Measurements from ENCODE around the gene MED12L. TPM values are rescaled to one million over a fixed set of nuclear protein-coding genes. Genes with fewer than 3 reads are reported as not detected.
A peak's percentile ranks its signal among the peaks of the same experiment; 100 is the strongest.

The MED12L gene
- total RNA-seq, 1 experiment from 2014 or later, result 6.4 TPM

GRCh38 chr3:151305060-151305774, 219.8 kb downstream of the MED12L start:
- no TSS peak for BruUV-seq (replicated peaks)
- peak overlapping the region; percentile 72 for H3K4me2 ChIP-seq (ENCODE audit: low read length)
- peaks cover 26 to 62% of the 10 kb centered on the region in 2 experiments for H3K4me1 ChIP-seq (ENCODE audit: control insufficient read depth in 1 of 2, insufficient read depth in 2 of 2, low read length in 2 of 2)
- H4K20me1 ChIP-seq (ENCODE audit: insufficient read depth), result no peaks in the 10 kb centered on the region
- DNase-seq (ENCODE audit: low read depth, low spot score) (peak; percentile 96), ATAC-seq (peak; percentile 96)
- H3K4me3 ChIP-seq (replicated peaks in 1 of 2; ENCODE audit: low read depth in 1 of 2, low read length in 2 of 2), result peak overlapping the region; percentile 6 to 39; a peak in 3 of 4 replicates
- ChIA-PET CTCF (interaction anchor here (0.8 to 2.1 kb wide), 5 partner anchors 22 to 614 kb away, joined by 3 to 10 read pairs (median 6); no protein-coding TSS in a partner anchor), POLR2A (interaction anchor here (0.5 to 1.6 kb wide), 3 partner anchors 9 to 675 kb away, joined by 3 to 9 read pairs (median 4); partner anchors contain the start of gene GPR87), RAD21 (ENCODE audit: low non-redundant PET in 1 of 2, low total read pairs in 2 of 2, uncharacterized antibody in 2 of 2, unreplicated experiment in 2 of 2) (no interaction called here)
- H3K79me2 ChIP-seq (ENCODE audit: insufficient read depth, low read length), result no peaks in the 10 kb centered on the region
- H3K27ac ChIP-seq (ENCODE audit: low read depth, low read length), result peak overlapping the region; percentile 75
- peak overlapping the region; percentile 50 for H3K9ac ChIP-seq (ENCODE audit: low read length)
- H3K27me3 ChIP-seq (ENCODE audit: insufficient read depth, low read length), result no peaks in the 10 kb centered on the region
- no peaks in the 10 kb centered on the region for H3K9me3 ChIP-seq (ENCODE audit: control insufficient read depth in 1 of 2, insufficient read depth in 1 of 2, low read depth in 1 of 2, low read length in 2 of 2)
- H3K9me2 ChIP-seq (ENCODE audit: insufficient read depth), result no peaks in the 10 kb centered on the region
- no peaks in the 10 kb centered on the region for H3K36me3 ChIP-seq (ENCODE audit: control insufficient read depth in 1 of 2, insufficient read depth in 2 of 2, low read length in 2 of 2)
- intact Hi-C loops (cut with micrococcal nuclease), result loop anchor here (1.0 kb wide), 2 partner anchors 11 to 22 kb away; partner anchors contain the start of gene GPR87
- H2AFZ ChIP-seq (ENCODE audit: low read depth, low read length, poor library complexity, severe bottlenecking), result no peak overlapping the region
- TF ChIP-seq RAD21 (IDR thresholded peaks at IDR 0.05; ENCODE audit: low read depth), result peak; percentile 61
- TF ChIP-seq POLR2A (IDR thresholded peaks at IDR 0.05; ENCODE audit: borderline replicate concordance, extremely low read depth, insufficient read depth, insufficient read length), result no peak
- TF ChIP-seq, protein P1, sequence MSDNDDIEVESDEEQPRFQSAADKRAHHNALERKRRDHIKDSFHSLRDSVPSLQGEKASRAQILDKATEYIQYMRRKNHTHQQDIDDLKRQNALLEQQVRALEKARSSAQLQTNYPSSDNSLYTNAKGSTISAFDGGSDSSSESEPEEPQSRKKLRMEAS (IDR thresholded peaks at IDR 0.05), result peak; percentile 67
- TF ChIP-seq EZH2phosphoT487 (IDR thresholded peaks at IDR 0.05; ENCODE audit: borderline replicate concordance), result no peak
- TF ChIP-seq CBX3 (IDR thresholded peaks at IDR 0.05; ENCODE audit: low read depth), result peak; percentile 95
- peak; percentile 88 for TF ChIP-seq FOSL1 (IDR thresholded peaks at IDR 0.05; ENCODE audit: low read depth)
- TF ChIP-seq TCF7L2 (IDR thresholded peaks at IDR 0.05; ENCODE audit: borderline replicate concordance, extremely low read depth, insufficient read depth, insufficient read length), result no peak
- no peak for TF ChIP-seq ZNF274 (IDR thresholded peaks at IDR 0.05; ENCODE audit: low read depth, low read length)
- peak; percentile 95 for TF ChIP-seq JUND (IDR thresholded peaks at IDR 0.05)
- no peak for TF ChIP-seq REST (IDR thresholded peaks at IDR 0.05; ENCODE audit: low read depth)
- TF ChIP-seq ELF1 (IDR thresholded peaks at IDR 0.05; ENCODE audit: borderline replicate concordance, low read depth), result no peak
- no peak for TF ChIP-seq YY1 (IDR thresholded peaks at IDR 0.05; ENCODE audit: extremely low read depth, insufficient replicate concordance, low read depth, low read length)
- TF ChIP-seq CTCF (IDR thresholded peaks at IDR 0.05 in 2 of 3, conservative IDR thresholded peaks at IDR 0.05 in 1 of 3; ENCODE audit: borderline replicate concordance in 1 of 3, insufficient read depth in 1 of 3, low read depth in 2 of 3, low read length in 2 of 3), result peak in 2 of 3 experiments; percentile 12 to 21; a peak in 1 of 6 replicates
- TF ChIP-seq ZFX (IDR thresholded peaks at IDR 0.05), result no peak
- TF ChIP-seq POLR2AphosphoS5 (IDR thresholded peaks at IDR 0.05; ENCODE audit: low read depth, low read length), result peak; percentile 57; the same call in 1 of the 2 replicates
- peak; percentile 92 for TF ChIP-seq SIN3A (IDR thresholded peaks at IDR 0.05; ENCODE audit: low read depth)
- peak; percentile 95 for TF ChIP-seq SP1 (IDR thresholded peaks at IDR 0.05; ENCODE audit: low read depth)
- TF ChIP-seq ZBTB33 (IDR thresholded peaks at IDR 0.05; ENCODE audit: extremely low read depth, insufficient replicate concordance, low read length), result no peak
- no peak for TF ChIP-seq EZH2 (IDR thresholded peaks at IDR 0.05)
